Activated CD4-positive, alpha-beta T cell treated with anti-CD3 and anti-CD28 coated beads for 1 hour (primary cell): ENCODE measurements around the gene C20orf144.

ENCODE experiments used
- DNase-seq: peaks from one replicate; pipeline ENCODE4 v3.0.0-alpha.2; 2020

C20orf144 gene

GRCh38 chr20:33650111-33650752 is 11.9 kb upstream of the C20orf144 start:
- DNase-seq, result no peak

- no peak for DNase-seq
Measured at GRCh38 chr20:33650753-33651561, 11.2 kb upstream of the C20orf144 start.

DNA sequence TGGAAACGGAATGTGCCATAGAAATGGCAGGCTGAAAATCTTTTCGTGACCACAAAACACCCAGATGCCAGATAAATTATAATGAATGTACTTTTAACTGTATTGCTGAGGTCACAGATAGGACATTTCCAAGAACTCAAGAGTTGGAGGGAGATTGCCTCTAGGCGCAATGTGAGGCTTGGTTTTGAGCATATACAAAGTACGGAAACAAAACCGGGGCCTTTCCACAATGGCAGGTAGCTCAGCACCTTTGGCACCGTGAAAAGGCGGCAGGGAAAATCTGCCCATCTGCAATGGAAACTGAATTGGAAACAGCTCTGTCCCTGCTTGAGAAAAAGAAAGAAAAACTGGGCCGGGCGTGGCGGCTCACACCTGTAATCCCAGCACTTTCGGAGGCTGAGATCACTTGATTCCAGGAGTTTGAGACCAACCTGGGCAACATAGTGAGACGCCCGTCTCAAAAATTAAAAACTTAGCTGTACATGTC is 10.5 kb upstream of the C20orf144 start:
- no peak for DNase-seq

DNA sequence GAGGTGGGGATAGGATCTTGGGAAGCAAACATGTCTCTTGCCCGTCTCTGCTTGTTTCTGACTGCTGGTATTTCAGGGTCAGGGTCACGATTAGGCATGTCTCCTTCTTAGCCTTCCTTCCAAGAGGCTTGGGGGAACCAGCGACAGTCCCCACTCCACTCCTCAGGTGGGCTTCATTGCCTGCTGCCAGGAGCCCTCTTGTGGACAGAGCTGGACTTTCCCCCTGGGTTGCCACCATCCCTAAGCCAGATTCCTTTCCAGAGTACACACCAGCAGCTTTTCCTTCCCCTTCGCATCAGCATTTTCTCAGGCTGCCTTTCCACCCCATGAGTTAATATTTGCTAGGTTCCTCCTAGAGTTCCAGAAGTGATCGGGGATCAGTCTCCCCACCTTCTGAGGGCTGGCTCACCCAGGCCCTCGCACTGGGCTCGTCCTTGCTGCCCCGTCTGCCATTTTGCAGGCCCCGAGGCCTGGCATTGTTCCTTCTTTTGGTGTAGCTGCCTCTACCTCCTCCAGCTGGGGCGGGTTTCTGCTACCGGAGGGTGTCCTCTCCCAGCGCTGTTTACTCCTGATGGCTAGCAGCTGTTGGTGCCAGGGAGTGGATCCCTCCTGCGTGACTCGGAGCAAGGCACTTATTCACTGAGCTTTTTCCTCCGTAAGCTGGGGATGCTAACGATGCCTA is 8.8 kb upstream of the C20orf144 start:
- DNase-seq, result no peak

GRCh38 chr20:33653900-33654596 is 8.1 kb upstream of the C20orf144 start:
- DNase-seq, result no peak

- DNase-seq, result no peak
Measured at GRCh38 chr20:33654680-33655161, 7.4 kb upstream of the C20orf144 start.

- DNase-seq, result no peak
Measured at GRCh38 chr20:33655164-33655563, 7.0 kb upstream of the C20orf144 start.

DNA sequence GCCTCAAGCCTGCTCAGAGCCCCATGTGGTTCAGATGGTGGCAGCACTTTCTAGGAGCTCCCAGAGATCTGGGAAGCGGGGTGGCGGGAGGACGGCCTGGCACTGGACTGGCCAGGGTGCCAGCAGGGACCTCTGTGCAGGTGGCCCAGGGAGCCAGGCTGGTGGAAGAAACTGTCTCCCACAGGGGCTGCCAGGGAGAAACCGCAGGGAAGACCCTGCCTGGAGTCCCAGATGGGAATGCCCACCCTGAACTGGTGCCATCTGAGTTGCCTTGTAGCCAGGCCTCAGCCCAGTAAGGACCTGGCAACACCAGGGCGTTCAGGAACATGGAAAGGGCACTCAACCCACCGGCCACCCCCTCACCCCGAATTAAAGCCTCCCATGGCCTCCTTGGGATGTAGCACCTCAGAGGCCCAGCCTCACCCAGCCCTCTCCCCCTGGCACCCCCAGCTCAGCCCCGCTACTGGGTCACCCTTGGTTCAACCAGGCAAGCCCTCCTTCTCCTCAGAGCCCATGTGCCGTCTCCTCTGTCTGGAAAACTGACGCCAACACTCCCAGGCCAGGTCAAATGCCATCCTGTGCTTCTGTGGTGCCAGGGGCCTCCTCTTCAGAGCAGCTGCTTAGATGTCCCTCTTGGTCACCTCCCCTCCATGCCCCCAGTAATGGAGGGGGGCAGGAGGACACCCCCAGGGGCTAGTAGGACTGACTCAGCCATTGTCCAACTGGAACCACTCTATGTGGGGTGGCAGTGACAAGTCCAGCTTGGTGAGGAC is 5.9 kb upstream of the C20orf144 start:
- DNase-seq, result no peak

DNA sequence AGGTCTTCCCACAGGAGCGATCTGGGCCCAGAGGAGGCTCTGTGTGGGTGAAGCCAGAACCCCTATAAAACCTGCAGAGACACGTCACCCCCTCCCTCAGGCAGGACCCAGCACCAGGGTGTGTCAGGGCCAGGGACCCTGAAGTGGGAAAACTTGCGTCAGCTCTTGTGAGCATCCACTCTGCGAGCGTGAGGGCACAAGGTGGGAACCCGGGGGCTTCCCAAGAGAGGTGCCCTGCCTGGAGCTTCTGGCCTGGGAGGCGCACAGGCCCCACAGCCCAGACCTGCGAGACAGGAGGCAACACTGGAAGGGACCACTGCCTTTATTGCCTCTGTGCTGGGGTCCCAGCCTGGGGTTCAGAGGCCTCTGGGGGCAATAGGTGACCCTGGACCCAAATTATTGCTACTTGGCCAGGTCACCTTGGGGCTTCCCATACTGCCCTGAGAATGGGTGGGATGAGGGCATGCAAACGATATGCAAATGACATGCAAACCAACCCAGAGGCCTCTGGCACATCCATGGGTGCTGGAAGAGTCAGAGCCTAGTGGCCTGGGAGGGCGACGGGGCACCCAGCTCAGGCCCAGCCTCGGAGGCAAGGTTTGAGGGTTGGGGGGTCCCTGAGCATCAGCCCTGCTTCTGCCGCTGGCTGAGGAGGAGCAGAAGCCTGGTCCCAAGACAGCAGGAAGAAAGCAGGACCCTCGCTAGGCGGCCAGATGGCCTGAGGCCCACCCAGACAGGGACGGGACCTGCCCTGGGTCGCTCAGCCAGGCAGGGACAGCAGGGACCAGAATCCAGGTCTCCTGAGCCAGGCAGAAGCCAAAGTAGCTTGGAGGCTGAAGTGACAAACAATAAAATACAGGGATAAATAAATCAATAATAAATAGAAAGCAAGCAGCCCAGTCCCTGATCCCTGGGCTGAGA is 5.1 kb upstream of the C20orf144 start:
- DNase-seq, result no peak

DNA sequence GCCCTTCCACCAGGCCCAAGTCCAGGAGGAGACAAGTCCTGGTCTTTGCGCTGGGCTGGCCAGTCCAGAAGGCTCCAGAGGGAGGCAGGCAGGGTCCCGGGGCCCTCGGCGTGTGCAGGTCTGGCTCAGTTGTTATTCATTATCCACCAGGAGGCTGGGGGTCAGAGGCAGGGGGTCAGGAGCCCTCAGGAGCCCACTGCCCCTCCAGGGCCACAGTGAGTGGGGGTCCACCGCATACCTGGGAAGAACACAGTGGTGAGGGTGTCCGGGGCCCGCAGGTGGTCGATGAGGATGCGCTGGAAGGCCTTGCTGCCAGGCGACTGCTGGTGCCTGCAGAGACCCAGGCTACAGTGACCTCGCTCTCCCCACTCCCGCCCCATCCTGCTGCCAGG is 4.4 kb upstream of the C20orf144 start:
- no peak for DNase-seq

DNA sequence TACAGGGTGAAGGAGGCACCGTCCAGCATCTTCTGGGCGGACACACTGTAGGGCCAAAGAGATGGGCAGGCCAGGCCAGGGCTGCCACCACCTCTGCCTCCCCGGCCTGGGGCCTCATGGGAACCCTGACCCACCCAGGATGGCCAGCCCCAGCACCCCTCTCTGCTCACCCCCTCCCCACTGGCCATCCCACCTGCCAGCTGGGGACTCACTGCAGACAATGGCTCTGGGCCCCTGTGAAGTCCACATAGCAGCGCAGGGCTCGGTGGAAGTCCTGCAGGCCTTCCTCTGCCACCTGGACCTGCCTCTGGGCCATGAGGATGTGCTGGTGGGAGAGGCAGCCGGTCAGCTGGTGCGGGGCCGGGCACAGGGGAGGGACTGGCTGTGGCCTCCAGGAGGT is 3.6 kb upstream of the C20orf144 start:
- DNase-seq, result no peak

DNA sequence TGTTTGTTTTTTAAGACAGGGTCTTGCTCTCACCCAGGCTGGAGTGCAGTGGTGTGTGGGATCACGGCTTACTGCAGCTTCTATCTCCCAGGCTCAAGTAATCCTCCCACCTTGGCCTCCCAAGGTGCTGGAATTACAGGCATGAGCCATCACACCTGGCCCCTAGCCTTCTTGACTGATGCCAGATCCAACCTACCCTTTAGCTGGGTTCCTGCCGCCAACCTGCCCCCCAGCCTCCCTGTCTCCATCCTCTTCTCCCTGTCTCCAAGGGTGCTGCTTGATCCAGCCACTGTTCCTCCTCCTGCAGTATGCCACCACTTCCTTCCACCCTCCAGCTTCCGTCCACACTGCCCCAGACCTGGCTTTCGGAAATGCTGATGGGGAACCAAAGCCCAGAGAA is 3.2 kb upstream of the C20orf144 start:
- no peak for DNase-seq

DNA sequence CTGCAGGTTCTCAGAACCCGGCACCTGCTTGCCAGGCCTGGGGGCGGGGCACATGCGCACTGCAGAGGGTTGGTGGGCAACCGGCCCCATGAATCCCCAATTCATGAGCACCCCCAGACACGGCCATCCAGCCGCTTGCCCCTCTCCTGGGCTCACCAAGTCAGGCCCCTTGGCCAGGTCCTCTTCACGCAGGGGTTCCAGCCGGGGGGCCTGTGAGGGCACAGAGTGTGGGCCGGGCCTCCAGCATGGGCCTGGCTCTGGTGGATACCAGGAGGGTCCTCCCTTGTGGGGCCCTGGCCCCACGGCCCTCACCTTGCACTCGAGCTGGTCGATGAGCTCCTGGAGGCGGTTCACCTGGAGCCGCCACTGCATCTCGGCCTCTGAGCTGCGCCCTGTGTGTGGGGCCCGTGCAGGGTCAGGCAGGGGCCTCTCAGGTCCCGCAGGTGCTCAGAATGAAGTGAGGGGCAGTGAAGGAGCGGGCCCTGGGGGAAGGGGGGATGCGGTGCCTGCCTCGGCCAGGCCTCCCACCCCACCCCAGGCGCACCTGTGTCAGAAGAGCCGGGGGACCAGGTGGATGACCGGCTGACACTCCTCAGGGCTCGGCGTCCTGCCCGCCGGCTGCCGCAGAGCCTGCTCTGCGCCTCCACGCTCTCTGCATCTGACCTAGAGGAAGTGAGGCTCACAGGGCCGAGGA is 2.6 kb upstream of the C20orf144 start:
- no peak for DNase-seq

DNA sequence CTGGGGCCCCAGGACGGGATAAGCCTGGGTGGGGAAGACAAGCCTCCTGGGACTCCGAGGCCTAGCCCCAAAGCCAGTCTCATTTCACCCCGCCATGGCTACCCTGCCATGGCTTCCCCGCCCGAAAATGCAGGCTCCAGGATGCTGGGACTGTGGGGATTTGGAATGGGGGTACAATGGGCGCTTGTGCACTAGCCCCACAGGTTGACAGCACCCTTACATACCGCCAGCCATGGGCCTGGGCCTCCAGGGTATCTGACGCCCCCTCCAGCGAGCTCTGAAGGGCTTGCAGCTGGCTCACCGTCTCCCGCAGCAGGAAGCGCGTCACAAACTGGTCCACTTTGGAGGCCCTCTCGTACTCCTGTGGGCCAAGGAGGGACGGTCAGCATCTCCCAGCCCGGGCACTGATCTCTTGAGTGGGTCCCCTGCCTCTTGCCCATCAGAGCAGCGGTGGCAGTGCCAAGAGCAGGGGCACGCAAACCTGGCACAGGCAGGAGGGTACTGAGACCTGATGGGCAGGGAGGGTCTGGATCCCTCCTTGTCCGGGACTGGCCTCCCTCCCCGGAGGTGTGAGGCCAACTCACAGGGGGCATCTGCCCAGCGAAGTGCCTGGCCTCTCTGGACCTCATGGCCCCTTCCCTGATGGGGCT is 2.0 kb upstream of the C20orf144 start:
- DNase-seq, result no peak

DNA sequence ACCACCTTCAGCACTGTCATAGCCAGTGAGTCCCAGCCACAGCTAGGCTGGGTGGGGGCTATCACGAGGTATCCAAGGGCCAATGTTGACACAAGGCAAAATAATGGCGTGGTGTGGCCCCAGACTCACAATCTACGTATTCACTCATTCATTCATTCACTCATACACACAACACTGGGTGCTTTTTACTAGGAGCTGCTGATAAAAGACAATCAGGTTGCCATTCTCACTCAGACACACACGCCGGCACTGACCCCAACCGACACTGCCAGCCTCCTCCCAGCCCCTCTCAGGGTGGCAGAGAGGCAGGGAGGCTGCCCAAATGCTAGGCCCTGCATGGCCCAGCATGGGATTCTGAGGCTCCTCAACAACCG is 1.5 kb upstream of the C20orf144 start:
- no peak for DNase-seq

- DNase-seq, result peak; percentile 65
Measured at GRCh38 chr20:33663161-33664084, 1.3 kb downstream of the C20orf144 start.

GRCh38 chr20:33664085-33664761 is 2.1 kb downstream of the C20orf144 start:
- no peak for DNase-seq

DNA sequence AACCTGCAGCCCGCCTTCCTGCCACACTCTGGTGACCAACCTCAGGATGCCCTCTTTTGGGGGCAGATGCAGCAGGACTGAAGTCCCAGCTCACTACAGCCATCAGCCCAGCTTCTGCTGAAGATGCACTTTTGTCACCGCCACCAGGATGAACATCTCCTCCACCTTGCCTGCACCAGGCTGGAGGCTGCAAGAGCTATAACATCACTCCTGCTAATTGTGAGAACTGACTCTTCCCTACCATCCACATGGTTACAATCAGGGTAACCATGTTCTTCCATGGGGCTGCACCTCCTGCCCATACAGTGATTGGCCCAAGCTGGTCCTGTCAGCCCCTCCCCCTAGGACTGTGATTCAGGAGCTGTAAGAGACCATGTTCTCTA is 2.6 kb downstream of the C20orf144 start:
- DNase-seq, result no peak
